Activated effector memory CD4-positive, alpha-beta T cell treated with Interleukin-2 at 50 U/mL for 16 hours (primary cell): ENCODE results near the gene OLFML2A.
"Not testable (repeated sequence)": the region's sequence is repeated elsewhere in the genome, so short reads cannot be mapped to it uniquely, and the experiment has no call there.

ENCODE experiments used
- DNase-seq: peaks from one replicate; pipeline ENCODE4 v3.0.0-alpha.2; 2020

Gene OLFML2A

DNA sequence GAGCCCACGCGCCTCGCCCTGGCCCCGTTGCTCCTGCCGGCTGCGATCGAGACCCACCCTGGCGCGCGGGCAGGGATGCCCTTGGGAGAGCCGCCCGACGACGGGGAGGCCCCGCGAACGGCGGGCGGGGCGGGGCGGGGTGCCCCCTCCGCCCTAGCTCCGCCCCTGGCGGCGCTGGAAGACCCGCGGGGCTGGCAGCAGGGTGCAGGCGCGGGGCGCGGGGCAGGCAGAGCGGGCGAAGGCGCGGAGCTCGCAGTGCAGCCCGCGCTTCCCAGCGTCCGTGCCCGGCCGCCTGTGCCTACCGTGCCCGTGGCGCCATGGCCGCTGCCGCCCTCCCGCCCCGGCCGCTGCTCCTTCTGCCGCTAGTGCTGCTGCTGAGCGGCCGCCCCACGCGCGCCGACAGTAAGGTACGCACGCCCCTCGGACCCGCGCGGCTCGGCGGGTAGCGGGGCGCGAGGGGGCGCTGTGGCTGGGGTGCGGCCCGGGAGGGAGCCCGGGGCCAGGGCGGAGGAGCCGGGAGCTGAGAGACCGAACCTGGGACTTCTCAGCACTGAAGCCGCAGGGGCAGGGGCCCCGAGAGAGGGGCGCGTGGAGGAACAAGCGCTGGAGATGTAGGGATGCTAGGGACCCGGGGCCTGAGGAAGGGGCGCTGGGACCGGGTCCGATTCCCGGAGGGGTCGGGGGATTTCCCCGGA is at the start of gene OLFML2A:
Gene OLFML2A (plus strand): TSS at position 180 of the 695 bp plus-strand sequence. CDS start 138 bp downstream, at position 318.
- no peak for DNase-seq

DNA sequence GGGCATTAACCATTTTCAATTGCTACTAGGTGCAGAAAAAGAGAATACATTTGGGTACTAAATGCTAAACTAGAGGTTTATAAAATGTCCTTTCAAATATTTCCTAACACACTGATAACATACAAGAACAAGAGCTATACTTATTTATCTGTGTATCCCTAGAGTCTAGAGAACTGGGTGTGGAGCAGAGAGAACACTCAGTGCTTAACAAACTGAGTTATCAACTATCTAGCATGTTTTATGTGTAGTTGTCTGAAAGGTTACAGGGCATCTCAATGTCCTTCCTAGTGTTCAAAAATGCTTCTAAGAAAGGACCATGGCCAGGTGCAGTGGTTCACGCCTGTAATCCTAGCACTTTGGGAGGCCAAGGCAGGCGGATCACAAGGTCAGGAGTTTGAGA is 46.2 kb upstream of the OLFML2A start:
- DNase-seq = no peak

DNA sequence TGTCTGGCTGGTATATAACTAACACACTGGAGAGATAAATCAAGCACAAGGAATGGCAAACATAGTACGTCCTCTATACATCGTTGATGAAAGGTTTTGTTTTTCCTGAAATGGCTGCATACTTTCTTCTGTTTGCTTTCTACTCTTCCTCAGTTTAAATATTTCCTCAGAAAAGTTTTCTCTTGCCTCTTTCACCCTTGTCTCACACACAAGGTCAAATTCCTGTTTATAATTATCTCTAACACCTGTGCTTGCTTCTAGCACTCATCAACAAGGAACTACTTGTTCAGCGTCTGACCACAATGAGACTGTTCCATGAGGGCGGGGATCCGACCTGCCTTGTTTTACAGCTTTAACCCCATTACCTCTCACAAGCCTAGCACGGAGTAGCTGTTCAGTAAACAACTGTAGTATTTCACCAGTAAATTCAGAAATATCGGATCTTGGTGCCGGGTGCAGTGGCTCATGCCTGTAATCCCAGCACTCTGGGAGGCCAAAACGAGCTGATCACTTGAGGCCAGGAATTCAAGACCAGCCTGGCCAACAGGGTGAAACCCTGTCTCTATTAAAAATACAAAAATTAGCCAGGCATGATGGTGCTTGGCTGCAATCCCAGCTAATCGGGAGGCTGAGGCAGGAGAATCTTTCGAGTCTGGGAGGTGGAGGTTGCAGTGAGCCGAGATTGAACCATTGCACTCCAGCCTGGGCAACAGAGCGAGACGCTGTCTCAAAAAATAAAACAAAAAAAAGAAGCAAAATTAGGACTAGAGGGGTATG is 42.8 kb upstream of the OLFML2A start:
- DNase-seq = no peak

DNA sequence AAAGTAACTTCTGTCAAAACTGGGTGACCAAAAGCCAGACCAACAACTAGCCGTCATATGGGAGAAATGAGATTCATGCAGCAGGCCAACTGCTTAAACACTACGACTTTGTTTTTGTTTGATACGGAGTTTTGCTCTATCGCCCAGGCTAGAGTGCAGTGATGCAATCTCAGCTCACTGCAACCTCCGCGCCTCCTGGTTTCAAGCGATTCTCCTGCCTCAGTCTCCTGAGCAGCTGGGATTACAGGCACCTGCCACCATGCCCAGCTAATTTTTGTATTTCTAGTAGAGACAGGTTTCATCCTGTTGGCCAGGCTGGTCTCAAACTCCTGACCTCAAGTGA is 42.2 kb upstream of the OLFML2A start:
- not testable (repeated sequence) for DNase-seq

DNA sequence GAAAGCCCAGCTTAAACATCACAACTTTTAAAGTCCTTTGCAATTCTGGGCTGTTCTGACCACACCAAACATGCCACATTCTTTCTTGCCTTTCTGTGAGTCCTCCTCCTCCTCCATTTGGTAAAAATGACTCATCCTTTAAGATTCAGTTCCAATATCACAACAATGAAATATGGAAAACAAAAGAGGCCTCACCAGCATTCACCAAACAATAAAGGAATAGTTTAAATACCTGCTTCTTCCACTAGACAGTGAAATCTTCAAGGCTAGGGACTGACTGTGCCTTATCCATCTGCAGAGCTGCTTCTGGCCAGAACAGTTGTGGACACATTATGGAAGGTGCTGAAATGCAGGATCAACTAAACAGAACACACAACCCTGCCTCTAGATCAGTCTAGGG is 41.8 kb upstream of the OLFML2A start:
- DNase-seq = no peak

DNA sequence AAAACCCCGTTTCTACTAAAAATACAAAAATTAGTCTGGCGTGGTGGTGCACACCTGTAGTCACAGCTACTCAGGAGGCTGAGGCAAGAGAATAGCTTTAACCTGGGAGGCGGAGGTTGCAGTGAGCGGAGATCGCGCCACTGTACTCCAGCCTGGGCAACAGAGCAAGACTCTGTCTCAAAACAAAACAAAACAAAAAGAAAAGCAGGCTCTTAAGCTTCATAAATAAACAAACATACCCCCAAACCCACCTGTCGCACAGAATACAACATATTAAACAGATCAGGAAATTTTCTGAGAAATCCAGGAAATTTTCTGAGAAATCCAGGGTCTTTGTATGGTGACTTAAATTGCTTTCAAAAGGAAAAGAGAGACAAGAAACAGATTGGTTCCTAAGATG is 38.9 kb upstream of the OLFML2A start:
- not testable (repeated sequence) for DNase-seq

DNA sequence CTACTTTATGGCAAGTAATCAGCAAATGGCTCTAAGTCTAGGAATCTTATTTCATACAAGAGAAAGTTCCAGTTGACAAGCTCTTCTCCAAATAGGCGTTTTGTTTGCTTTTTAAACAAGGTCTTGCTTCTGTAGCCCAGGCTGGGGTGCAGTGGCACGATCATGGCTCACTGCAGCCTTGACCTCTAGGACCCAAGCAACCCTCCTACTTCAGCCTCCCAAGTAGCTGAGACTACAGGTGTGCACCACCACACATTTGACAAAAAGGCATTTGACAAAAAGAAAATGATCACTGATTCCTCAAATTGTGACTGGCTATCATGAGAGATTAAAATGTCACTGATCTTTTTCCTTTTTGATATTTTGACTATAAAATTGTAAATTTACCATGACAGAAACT is 37.6 kb upstream of the OLFML2A start:
- no peak for DNase-seq

DNA sequence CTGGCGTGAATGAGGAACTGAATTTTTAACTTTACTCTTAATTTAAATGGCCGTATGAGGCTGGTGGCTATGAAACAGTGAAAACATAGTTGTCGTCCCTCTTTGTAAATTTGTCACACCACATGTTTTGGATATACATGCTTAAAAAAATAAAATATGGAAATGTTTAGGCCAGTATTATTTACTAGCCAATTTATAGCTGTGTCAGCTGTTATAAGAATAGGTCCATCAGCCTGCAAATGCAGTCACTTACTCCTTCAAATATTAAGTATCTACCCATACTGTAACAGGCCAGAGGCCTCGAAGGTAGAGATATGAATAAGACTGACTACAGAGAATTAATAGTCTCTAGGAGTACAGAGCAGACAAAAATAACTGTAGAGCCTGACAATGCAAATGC is 35.8 kb upstream of the OLFML2A start:
- no peak for DNase-seq

DNA sequence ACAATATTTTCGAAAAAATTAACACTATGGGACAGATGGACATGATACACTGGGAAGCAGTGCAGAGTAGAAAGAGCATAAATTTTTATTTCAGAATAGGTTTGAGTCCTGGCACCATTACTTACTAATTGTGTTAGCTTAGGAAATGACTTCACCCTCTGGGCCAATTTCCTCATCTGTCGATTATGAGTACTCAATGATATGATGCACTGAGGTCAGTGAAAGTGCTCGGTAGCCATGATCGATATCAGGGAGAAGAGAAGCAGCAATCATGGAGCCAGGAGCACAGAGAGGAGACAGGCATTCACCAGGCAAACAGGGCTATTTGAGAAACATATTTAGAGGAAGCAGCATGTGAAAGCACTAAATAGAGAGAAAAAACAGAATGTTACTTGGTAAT is 35.3 kb upstream of the OLFML2A start:
- no peak for DNase-seq

DNA sequence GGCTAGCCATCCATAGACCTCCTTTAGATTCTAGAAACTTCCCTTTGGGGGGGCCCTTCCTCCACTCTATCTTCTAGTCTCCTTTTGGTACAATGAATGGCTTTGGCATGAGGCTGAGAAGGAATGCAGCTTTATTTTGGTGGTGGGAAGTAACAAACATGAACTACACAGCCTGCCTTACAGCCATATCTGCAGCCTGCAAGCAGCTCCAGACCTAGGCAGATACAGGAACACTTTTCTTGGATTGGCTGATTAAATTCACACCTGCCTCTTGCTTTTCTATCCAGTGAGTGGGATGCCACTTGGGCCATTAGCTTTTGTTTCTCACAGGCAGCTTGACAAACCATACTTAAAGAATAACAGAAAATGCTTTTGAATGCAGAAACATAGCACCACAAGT is 34.0 kb upstream of the OLFML2A start:
- DNase-seq = no peak

DNA sequence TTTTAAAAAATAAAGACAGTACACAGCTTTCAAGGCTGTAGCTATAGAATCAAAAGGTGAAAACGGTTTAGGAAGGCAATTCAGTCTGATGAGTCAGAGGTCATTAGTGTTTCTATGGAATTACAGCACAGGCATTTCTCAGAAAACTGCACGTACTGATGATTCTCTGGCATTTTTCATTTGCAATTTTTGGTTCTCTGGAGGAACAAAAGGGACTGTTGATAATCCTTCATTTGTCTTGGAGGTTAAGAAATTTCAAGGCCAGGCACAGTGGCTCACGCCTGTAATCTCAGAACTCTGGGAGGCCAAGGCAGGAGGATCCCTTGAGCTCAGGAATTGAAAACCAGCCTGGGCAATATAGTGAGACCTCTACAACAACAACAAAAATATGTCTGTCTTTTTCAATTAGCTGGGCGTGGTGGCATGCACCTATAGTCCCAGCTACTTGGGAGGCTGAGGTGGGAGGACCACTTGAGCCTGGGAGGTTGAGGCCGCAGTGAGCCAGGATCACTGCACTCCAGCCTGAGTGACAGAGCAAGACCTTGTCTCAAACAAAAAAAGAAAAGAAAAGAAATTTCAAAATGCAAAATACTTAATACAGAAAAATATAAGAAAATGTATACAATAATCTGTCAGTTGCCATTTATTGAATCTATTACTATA is 33.1 kb upstream of the OLFML2A start:
- no peak for DNase-seq

DNA sequence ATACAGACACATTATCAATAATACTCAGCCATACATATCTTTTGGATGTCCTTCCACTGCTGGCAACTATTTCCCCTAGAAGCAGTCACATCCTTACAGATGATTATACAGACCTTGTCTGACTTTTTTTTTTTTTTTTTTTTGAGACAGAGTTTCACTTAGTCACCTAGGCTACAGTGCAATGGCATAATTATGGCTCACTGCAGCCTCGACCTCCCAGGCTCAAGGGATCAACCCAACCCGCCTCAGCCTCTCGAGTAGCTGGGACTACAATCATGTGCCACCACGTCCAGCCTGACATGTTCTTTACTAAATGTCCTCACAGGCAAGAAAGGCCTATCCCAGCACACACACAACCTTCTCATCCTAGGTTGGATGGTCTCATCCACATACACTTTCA is 29.9 kb upstream of the OLFML2A start:
- DNase-seq = no peak

DNA sequence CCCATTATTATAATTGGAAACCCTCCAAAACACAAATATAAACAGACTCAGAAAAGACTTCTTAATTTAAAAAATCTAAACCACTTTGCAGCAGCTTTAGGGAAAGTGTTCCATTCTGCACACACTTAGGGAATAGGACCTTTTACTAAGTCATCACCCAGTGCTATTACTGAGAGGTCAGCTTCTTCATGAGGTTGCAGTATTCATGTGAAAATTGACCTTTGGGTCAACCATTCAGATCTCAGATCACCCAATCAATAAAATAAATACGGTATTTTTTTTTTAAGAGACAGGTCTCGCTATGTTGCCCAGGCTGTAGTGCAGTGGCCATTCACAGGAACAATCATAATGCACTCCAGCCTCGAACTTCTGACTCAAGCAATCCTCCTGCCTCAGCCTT is 27.6 kb upstream of the OLFML2A start:
- DNase-seq = no peak

DNA sequence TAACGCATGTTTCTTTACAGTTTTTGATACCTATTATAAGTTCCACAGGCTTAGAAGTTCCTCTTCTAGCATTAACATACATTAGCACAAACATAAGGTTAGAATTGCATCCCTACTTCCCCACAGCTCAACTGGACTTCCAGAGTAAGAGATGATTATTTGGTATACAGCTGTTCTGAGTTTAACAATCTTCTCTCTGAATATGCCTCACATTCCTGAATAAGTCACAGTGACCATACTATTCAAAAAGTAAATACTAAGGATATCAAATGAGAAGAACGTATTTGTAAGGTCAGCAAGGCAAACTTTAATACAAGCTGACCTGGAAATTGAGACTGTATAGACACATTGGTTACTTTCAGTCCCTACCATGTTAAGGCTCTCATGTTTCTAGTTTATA is 27.2 kb upstream of the OLFML2A start:
- no peak for DNase-seq

DNA sequence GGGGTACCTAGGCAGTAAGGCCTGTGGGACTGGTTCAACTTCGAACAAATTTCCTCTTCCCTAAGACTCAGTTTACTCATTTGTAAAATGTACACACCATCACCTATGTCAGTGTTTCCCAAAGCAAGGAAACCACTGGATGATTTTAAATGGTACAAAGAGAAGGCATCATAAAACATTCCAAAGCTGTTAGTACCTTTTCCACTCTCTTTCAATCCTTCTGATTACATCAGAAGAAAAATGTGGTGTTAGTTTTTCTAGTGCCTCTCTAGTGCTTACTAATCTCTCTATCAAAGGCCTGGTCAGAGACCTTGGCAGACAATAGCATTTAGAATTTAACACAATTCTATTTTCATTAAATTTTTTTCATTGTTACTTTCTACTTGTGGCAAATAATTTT is 24.0 kb upstream of the OLFML2A start:
- no peak for DNase-seq

DNA sequence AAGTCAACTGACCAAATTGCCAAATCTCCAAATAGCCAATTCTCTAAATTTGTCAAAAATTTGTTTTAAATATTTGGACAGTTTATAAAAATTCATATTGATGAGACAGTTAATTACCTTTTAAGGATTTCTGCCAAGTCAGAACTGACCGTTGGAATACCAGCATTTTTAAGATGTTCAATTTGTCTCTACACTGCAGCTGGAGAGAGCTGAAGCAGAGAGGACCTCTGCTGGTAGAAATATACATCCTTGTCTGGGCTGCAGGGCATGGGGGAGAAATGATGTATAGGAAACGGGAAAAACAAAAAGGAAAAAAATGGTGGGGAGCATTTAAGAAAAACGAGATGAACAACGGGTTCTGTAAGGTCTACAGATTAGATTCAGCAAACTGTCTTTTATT is 22.6 kb upstream of the OLFML2A start:
- DNase-seq = no peak

DNA sequence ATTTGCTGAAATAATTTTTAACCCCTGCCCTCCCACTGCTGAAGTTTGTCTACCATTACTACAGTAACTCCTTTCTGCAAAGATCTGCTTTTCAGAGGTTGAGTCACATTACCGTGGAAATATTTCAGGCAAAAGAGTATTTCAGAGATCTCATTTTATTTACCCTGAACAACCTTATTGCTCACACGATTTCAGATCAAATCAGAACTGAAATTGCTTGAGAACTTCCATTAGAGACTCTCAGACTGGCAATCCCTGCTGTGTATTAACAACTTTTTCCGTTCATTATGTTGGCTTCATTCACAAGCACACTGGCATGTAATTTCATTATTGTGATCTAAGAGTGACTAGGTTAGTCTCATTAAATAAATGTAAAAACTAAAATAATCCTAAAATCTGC is 21.9 kb upstream of the OLFML2A start:
- no peak for DNase-seq

DNA sequence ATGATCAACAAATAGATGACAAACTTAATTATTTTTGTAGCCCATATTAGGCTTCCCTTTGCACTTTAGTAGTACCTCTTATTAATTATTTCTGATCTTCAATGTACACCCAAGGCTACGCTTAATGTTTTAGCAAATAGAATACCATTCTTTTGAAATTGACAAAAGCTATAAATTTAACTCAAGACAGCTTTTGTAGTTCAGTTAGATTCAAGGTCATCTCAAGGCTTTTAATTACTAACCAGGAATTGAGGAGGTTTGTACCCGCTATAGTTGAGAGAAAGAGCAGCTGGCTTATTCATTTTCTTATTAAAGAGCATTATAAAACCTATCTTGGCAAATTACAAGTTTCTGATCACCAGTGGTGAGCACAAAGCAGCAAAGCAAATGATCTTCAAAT is 20.9 kb upstream of the OLFML2A start:
- DNase-seq = no peak

DNA sequence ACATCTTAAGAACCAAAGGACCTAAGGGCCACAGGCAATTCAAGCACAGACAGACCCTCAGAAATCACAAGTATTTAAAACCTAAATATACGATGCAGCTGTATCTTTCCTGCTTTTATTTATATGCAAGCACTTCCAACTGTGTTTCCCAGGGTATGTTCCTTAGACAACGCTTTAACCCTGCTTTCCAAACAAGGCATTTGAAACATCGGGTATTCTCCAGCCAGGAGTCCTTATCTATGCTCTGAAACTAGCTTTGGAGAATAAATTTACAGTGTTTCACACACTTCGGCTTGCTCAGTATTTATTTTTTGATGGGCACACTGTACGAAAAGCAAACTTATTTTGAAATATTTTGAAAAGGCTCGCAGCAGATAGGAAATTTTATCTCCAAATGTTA is 19.3 kb upstream of the OLFML2A start:
- no peak for DNase-seq

DNA sequence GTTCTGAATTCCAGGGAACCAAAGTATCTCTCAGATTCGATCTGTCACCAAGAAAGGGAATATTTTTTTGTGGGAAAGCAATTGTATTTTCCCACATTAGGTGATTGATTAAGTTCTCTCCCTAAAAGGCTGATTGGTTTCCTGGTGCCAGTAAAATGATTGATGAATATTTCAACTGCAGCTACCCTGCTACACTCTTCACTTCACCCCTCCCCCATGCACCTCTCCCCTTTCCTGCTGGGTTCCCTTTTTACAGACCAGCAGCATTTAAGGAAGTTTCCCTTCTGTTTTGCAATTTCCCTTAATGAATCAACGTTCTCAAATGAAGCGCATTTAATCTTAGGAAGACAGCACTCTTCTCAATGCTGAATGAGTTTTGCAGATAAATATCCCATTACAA is 18.9 kb upstream of the OLFML2A start:
- DNase-seq = no peak

DNA sequence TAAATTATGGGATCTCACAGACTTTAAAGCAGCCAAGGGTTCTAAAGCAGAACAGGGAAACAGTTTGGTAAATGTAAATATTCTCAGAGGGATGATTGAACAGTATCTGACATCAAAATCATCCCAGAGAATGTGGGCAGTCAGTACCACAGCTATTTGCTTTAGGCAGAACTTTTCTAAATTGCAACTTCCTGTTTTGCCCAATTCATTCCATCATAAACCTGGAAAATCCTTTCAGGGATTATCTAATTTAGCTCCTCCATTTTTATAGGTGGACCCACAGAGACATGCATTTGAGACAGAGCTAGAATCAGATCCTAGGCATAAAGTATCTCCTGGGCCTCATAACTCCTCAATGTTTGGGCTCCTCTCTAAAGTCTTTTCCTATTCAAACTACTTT is 18.2 kb upstream of the OLFML2A start:
- DNase-seq = no peak

DNA sequence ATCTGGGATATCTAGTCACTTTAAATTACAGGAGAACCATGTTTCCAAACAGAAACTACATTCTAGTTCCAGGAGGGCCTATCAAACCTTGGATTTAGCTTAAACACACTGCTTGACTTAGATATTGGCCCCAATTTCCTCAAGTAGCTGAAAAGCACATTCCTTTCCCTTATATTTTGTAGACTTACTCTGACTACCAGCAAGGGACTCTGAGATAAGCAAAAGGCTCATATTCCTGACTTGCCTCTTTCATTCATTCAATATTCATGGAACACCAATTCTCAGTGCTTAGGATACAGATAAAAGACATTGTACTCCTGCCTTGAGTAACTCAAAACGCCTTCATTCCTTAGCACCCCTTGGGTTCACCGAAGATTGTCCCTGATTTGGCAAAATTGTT is 17.6 kb upstream of the OLFML2A start:
- DNase-seq = no peak

DNA sequence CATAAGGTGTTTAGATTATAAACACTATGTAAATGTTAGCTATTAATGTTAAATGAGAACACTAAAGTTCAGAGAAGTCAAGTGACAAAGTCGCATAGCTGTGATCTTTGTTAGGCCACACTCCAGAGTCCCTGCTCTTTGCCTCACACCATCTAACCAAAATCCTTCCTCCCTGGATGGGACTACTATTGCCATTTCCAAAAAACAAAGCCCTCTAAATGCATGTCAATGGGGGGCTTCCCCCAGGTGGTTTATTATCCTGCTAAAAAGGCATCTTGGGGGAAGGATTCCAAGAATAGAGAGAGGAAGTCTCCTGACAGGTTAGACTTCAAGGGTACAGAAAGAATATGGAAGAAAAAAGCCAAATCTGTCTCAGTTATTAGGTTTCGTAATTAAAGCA is 16.2 kb upstream of the OLFML2A start:
- DNase-seq = no peak

DNA sequence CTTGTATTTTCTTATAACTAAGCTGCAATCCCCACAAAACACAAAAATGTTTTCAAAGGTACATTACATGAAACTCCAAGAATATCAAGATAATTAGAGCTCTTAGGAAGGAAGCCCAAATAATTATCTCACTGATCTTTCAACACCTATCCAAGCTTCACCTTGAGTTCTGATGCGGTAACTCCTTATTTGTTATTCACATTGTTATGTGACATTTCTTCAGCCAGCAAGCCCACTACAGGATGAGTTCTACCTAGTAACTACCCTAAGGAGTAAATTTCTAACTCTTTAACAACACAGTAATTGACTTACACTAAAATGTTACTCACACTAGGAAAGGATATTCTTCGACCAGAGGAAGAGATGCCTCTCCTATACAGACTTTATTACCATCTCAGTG is 15.7 kb upstream of the OLFML2A start:
- no peak for DNase-seq
